Stimulated activated naive CD8-positive, alpha-beta T cell treated with anti-CD3 and anti-CD28 coated beads, Interleukin-15, amount 100 ng/mL, for 72 hours (primary cell): ENCODE data around the gene PCDH7.

Experiments
- ATAC-seq: fragments of 150-1000 bp; cut with Tn5 transposase; 2 replicates; pipeline ENCODE4 v1.10.0; 2021; ENCODE audit warnings: mild to moderate bottlenecking, moderate library complexity
- DNase-seq, 2 donors: peaks; one replicate each; pipeline ENCODE4 v3.0.0; 2021 to 2022
- H3K27ac Mint-ChIP-seq, 2 donors: one replicate each; pipeline ENCODE4 v1.8.0; 2022; ENCODE audit warnings: mild to moderate bottlenecking in 2 of 2, mixed read lengths in 2 of 2, moderate library complexity in 2 of 2
- H3K27me3 Mint-ChIP-seq: one replicate; pipeline ENCODE4 v1.8.0; 2022; ENCODE audit warnings: mixed read lengths
- H3K4me1 Mint-ChIP-seq: one replicate; pipeline ENCODE4 v1.8.0; 2022; ENCODE audit warnings: mild to moderate bottlenecking, mixed read lengths
- H3K4me3 Mint-ChIP-seq, 2 donors: one replicate each; pipeline ENCODE4 v1.8.0; 2022; ENCODE audit warnings: mild to moderate bottlenecking in 2 of 2, mixed read lengths in 2 of 2, moderate library complexity in 1 of 2
- H3K9me3 Mint-ChIP-seq, 2 donors: one replicate each; pipeline ENCODE4 v1.8.0; 2022; ENCODE audit warnings: mixed read lengths in 2 of 2

PCDH7 gene

GRCh38 chr4:30720021-30720660 lies at the start of gene PCDH7:
TSS of gene PCDH7 (plus strand) at chr4:30720369. CDS start at chr4:30721423, 1,054 bp downstream.
- Mint-ChIP-seq H3K27me3 (peaks cover 68% of the 10 kb centered on the region), H3K9me3 (no peaks in the 10 kb centered on the region), H3K4me1 (peaks cover 53% of the 10 kb centered on the region), H3K27ac (peak within 1 kb of the TSS; percentile 80 to 91), H3K4me3 (peak within 1 kb of the TSS; percentile 66 to 85)
- ATAC-seq (peak; percentile 42), DNase-seq (peak in 1 of 2 donors; percentile 27)

- H3K9me3 Mint-ChIP-seq = peaks cover 3 to 5% of the 10 kb centered on the region in 2 donors
- no peaks in the 10 kb centered on the region for H3K4me1 Mint-ChIP-seq
- no peaks in the 10 kb centered on the region for H3K27me3 Mint-ChIP-seq
- ATAC-seq (no peak), DNase-seq (no peak)
- H3K4me3 Mint-ChIP-seq = no peak overlapping the region
- H3K27ac Mint-ChIP-seq = no peak overlapping the region
Measured at GRCh38 chr4:30671926-30672448, 48.2 kb upstream of the PCDH7 start.

GRCh38 chr4:30696191-30696590 lies 24.0 kb upstream of the PCDH7 start:
- no peak for DNase-seq
- H3K4me1 Mint-ChIP-seq = no peaks in the 10 kb centered on the region
- peaks cover 0 to 7% of the 10 kb centered on the region in 2 donors for H3K9me3 Mint-ChIP-seq
- H3K27ac Mint-ChIP-seq = no peak overlapping the region
- peaks cover 7% of the 10 kb centered on the region for H3K27me3 Mint-ChIP-seq
- H3K4me3 Mint-ChIP-seq = no peak overlapping the region
- no peak for ATAC-seq

- no peak overlapping the region for H3K4me3 Mint-ChIP-seq
- H3K4me1 Mint-ChIP-seq = peaks cover 37% of the 10 kb centered on the region
- DNase-seq (no peak), ATAC-seq (no peak)
- H3K27me3 Mint-ChIP-seq = peaks cover 34% of the 10 kb centered on the region
- peaks cover 7 to 21% of the 10 kb centered on the region in 2 donors for H3K9me3 Mint-ChIP-seq
- H3K27ac Mint-ChIP-seq = no peak overlapping the region
Measured at GRCh38 chr4:30714408-30715031, 5.6 kb upstream of the PCDH7 start.

GRCh38 chr4:30716158-30716557 lies 4.0 kb upstream of the PCDH7 start:
- Mint-ChIP-seq H3K27me3 (peaks cover 51% of the 10 kb centered on the region), H3K4me3 (peak overlapping the region; percentile 13 to 71), H3K9me3 (peaks cover 0 to 7% of the 10 kb centered on the region in 2 donors), H3K4me1 (peaks cover 53% of the 10 kb centered on the region), H3K27ac (no peak overlapping the region)
- ATAC-seq = no peak
- DNase-seq = no peak

- Mint-ChIP-seq H3K4me3 (peak overlapping the region; percentile 79 to 85), H3K4me1 (peaks cover 53% of the 10 kb centered on the region), H3K27me3 (peaks cover 48% of the 10 kb centered on the region), H3K9me3 (peaks cover 0 to 2% of the 10 kb centered on the region in 2 donors), H3K27ac (no peak overlapping the region)
- DNase-seq = no peak
- ATAC-seq = peak; percentile 16
Measured at GRCh38 chr4:30716681-30717207, 3.4 kb upstream of the PCDH7 start.

- Mint-ChIP-seq H3K27ac (no peak overlapping the region), H3K27me3 (peaks cover 48% of the 10 kb centered on the region), H3K9me3 (no peaks in the 10 kb centered on the region), H3K4me1 (peaks cover 53% of the 10 kb centered on the region), H3K4me3 (peak overlapping the region; percentile 79 to 85)
- DNase-seq (peak; percentile 31 to 42), ATAC-seq (peak; percentile 84)
Measured at GRCh38 chr4:30717208-30718020, 2.8 kb upstream of the PCDH7 start.

GRCh38 chr4:30718021-30718542 lies 2.1 kb upstream of the PCDH7 start:
- H3K27me3 Mint-ChIP-seq = peaks cover 54% of the 10 kb centered on the region
- ATAC-seq (no peak), DNase-seq (peak in 1 of 2 donors; percentile 12)
- H3K9me3 Mint-ChIP-seq = no peaks in the 10 kb centered on the region
- H3K4me1 Mint-ChIP-seq = peaks cover 53% of the 10 kb centered on the region
- H3K27ac Mint-ChIP-seq = no peak overlapping the region
- peak overlapping the region; percentile 79 to 85 for H3K4me3 Mint-ChIP-seq

- Mint-ChIP-seq H3K27me3 (peaks cover 62% of the 10 kb centered on the region), H3K9me3 (no peaks in the 10 kb centered on the region), H3K4me3 (peak overlapping the region; percentile 55 to 85), H3K27ac (no peak overlapping the region), H3K4me1 (peaks cover 53% of the 10 kb centered on the region)
- ATAC-seq = no peak
- DNase-seq = peak in 1 of 2 donors; percentile 1
Measured at GRCh38 chr4:30718641-30719453, 1.3 kb upstream of the PCDH7 start.

GRCh38 chr4:30719454-30720020 lies 632 bp upstream of the PCDH7 start:
- peak overlapping the region; percentile 66 to 85 for H3K4me3 Mint-ChIP-seq
- H3K9me3 Mint-ChIP-seq = no peaks in the 10 kb centered on the region
- H3K27ac Mint-ChIP-seq = no peak overlapping the region
- H3K4me1 Mint-ChIP-seq = peaks cover 53% of the 10 kb centered on the region
- no peak for ATAC-seq
- DNase-seq = peak; percentile 14 to 15
- peaks cover 68% of the 10 kb centered on the region for H3K27me3 Mint-ChIP-seq

- H3K4me3 Mint-ChIP-seq = peak overlapping the region; percentile 66 to 85
- H3K27me3 Mint-ChIP-seq = peaks cover 68% of the 10 kb centered on the region
- peak overlapping the region; percentile 80 to 91 for H3K27ac Mint-ChIP-seq
Measured at GRCh38 chr4:30720661-30721184, 554 bp downstream of the PCDH7 start.

GRCh38 chr4:30721185-30722091 lies 1.3 kb downstream of the PCDH7 start:
- peak in 1 of 2 donors; percentile 20 for DNase-seq
- Mint-ChIP-seq H3K27me3 (peaks cover 68% of the 10 kb centered on the region), H3K4me1 (peaks cover 46% of the 10 kb centered on the region), H3K27ac (peak overlapping the region; percentile 80 to 91), H3K4me3 (peak overlapping the region; percentile 66 to 85), H3K9me3 (no peaks in the 10 kb centered on the region)
- no peak for ATAC-seq

More at GRCh38 chr4:30720661-30721184, 554 bp downstream of the PCDH7 start:
- H3K4me1 Mint-ChIP-seq = peaks cover 53% of the 10 kb centered on the region
- H3K9me3 Mint-ChIP-seq = no peaks in the 10 kb centered on the region
- ATAC-seq = peak; percentile 4
- peak in 1 of 2 donors; percentile 13 for DNase-seq

GRCh38 chr4:30722092-30722358 lies 1.9 kb downstream of the PCDH7 start:
- Mint-ChIP-seq H3K4me1 (peaks cover 41% of the 10 kb centered on the region), H3K27ac (no peak overlapping the region), H3K4me3 (no peak overlapping the region), H3K27me3 (peaks cover 67% of the 10 kb centered on the region), H3K9me3 (no peaks in the 10 kb centered on the region)
- ATAC-seq (no peak), DNase-seq (peak in 1 of 2 donors; percentile 12)
